Measurements from ENCODE around the gene OBP2A.

DNA sequence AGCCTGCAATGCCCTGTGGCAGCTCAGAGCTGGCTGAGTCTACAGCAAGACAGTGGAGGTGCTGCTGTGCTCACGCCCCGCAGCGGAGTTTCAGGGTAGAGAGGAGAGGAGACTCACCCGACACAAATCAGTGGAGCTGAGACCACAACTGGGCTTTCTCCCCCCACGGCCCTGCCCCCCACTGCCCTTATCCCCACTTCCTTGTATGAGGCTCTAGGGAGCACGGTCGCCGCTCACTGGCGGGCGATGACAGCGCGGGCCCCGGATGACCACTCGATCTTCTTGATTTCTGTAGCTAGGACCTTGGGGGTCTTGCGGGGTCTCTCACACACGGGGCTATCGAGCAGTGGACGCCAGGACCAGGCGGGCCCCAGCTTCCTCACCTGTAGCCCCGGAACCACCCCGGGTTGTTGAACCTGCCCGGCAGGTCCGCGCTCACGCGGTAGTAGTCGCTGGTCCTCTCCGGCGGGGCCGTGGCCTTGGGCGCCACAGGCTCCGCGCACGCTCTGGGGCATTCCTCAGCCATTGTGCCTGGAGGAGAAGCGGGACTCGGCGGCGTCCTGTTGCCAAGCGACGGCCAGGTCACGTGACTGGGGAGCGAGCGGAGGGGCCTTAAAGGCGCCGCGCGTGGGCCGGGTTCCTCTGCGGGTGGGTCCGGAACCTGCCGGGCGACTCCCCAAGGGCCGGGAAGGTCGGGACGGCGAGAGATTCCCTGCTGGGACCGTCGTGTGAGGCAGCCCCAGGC, 46.4 kb upstream of the OBP2A start:
- TF ChIP-seq EZH2 (IDR thresholded peaks at IDR 0.05; ENCODE audit: borderline replicate concordance, low read length) = no peak
- no peak for TF ChIP-seq CTCF (conservative IDR thresholded peaks at IDR 0.05 in 1 of 2, IDR thresholded peaks at IDR 0.05 in 1 of 2; ENCODE audit: extremely low read depth in 1 of 2, insufficient read depth in 1 of 2, low read depth in 1 of 2, low read length in 2 of 2)

All from mammary epithelial cell (primary cell).